HG03159 (cell line): ENCODE data around the gene GRID2.

ENCODE experiments used
- ATAC-seq: cut with Tn5 transposase; IDR thresholded peaks from one replicate; pipeline ENCODE4 v1.9.1; 2021; ENCODE audit warnings: mild to moderate bottlenecking, moderate library complexity; ENCODE audit not compliant: unreplicated experiment

Gene GRID2

DNA sequence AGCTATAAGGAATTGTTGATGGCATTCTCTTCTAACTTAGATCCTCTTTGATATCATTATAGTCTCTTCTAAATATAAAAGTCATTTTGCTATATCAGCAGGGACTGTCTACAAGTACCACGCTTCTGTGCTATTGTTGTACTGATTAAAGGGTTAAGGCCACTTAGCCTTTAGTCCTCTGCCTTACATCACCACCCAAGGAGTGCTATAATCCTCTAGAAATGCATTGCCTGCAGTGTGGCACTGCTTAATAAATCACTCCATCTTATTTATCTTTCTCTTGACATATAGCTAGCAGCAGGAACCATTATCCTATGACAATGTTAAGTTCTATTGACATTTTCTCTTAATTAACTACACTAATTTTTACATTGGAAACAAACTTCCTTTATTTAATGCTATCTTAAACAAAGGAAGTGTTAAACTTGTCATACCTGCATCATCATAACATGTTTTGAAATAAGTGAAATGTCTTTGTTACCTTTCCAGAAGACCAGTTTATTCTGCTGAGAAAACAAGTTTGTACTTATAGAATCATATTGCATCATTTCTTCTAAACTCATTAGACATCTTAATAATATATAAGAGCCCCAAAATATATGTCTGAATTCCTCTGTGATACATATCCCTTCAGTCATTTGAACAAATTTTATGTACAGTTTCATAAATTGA lies 1163.9 kb downstream of the GRID2 start:
- no peak for ATAC-seq

DNA sequence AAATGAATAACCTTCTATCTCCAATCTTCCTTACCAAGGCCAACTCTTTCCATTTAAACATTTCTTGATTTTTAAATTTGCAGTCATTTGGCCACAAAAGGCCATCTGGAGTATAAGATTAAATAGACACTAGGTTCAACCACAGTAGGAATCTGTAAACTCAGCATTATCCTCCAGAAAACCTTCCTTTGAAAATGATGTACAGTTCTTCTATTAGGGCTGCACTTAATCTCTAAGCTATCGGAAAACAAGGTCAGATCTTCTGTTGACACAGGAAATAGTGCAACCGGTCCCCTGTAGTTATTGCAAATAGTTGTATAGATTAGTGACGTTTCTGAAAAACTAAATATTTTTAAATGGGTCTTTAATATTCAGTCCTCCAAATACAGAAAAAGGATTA lies 1165.8 kb downstream of the GRID2 start:
- no peak for ATAC-seq

GRCh38 chr4:93475730-93476129 lies 1172.0 kb downstream of the GRID2 start:
- no peak for ATAC-seq

- no peak for ATAC-seq
These were observed 1175.0 kb downstream of the GRID2 start for GRCh38 chr4:93478805-93479204.

GRCh38 chr4:93480452-93480851 lies 1176.7 kb downstream of the GRID2 start:
- no peak for ATAC-seq

DNA sequence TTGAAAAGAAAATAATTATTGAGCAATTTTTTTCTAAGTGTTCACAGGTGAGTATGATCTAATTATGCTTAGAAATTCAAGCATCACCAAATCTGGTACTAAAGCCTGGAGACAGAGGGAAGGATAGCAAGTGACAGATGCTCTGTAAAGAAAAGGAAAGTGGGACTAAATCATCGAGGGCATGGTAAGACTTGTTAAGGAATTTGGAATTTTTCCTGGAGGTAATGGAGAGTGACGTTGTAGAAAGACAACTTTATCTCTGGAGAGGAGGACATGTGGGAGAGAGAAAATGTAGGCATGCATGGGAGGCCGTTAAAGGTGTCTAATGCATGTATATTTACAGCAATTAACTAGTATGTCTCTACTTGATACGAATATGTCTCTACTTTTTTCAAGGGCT lies 1191.6 kb downstream of the GRID2 start:
- no peak for ATAC-seq

DNA sequence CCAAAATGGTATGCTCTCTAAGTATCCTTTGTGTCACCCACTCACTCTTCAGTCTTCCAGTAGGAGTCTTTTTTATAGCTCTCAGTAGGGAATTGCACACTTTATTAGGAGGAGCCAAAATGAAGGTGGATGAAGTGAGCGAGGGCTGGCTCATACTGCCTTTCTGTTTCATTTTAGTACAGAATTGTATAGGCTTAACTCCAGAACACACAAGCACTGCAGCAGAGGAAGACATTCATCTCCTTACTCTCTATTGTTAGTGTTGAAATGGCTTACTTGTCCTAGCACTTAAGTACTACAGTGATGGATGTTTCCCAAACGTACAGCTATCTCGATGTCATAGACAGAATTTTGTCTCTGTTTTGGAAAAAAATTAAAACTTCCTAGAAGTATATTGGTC lies 1197.5 kb downstream of the GRID2 start:
- no peak for ATAC-seq

- ATAC-seq = no peak
These were observed 1198.2 kb downstream of the GRID2 start for GRCh38 chr4:93501946-93502345.

GRCh38 chr4:93502991-93503390 lies 1199.2 kb downstream of the GRID2 start:
- no peak for ATAC-seq

DNA sequence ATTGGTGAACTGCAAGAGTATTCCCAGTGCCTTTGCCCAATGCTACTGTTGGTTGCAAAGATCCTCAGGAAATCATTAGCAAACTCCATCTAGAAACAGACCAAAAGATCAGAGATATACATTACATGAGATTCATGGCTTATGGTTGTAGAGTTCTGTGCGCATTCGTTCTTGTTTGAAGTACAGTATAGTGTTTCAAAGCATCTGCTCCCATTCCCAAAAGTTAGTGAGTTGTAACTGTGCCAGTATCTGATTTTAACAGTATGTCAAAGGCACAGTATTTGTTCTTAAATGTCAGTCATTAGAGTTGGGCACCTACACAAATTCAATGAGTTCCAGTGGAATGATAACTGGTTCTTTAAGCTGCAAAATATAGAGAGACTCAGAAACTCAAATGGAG lies 1210.1 kb downstream of the GRID2 start:
- no peak for ATAC-seq

DNA sequence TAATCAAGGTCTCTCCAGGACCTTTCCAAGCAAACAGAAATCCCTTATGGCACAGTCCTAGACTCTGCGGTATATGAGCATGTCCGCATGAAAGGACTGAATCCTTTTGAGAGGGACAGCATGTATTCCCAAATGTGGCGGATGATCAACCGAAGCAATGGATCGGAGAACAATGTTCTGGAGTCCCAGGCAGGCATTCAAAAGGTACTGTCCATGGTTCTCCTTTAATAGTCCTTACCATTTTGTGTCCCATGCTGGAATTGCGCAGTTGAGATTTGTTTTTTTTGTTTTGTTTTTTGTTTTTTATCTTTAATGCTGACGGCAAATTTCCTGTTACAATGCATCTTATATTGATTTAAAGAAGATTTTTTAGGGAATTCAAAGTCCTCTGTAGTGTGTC lies 1211.4 kb downstream of the GRID2 start:
- no peak for ATAC-seq

DNA sequence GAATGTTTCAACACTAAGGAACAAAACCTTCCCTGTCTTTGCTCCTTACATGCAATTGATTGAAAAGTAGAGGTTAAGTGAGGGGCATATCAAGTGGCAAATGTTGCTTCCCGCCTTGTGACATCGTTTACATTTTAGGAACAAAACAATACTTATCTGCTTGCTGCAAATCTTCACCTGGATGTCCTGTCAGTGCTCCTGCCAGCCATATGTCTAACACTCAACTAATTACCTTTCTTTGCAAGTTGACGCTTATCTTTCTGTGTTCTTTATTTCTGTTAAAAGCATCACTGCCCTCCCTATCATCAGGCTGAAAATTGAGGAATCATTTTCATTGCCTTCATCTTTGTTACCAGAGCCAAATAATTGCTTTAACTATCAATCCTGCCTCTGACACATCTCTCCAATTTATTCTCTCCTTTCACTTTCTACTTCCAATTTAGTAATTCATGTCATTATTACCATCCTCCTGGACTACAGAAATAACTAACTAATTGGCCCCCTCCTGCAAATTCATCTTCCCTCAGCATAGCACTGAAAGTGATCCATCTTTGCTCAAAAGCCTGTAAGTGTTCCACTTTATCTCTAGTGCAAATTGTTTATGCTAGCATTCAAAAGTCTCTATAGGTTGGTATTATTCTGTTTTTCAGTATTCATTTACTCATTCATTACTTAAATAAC lies 1226.1 kb downstream of the GRID2 start:
- ATAC-seq = no peak

DNA sequence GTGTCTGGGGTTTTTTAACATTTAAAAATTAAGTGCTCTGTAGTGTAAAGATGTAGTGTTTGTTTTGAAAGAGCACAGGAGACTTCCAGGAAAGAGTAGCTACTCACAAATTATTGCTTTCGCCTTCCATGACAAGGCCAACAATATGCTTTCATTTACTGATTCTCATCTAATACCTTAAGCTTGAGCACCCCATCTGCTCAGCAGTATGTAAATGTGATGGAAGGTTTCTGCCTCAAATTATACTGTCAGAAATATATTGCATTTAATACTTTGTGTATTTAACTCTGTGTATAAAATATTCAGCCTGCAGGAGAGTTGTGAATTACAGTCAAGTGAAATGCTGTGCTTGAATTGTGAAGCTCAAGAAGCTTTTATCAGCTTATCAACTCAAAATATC lies 1228.5 kb downstream of the GRID2 start:
- no peak for ATAC-seq

- ATAC-seq = no peak
These were observed 1236.8 kb downstream of the GRID2 start for GRCh38 chr4:93540562-93540961.

GRCh38 chr4:93561842-93562241 lies 1258.1 kb downstream of the GRID2 start:
- no peak for ATAC-seq

DNA sequence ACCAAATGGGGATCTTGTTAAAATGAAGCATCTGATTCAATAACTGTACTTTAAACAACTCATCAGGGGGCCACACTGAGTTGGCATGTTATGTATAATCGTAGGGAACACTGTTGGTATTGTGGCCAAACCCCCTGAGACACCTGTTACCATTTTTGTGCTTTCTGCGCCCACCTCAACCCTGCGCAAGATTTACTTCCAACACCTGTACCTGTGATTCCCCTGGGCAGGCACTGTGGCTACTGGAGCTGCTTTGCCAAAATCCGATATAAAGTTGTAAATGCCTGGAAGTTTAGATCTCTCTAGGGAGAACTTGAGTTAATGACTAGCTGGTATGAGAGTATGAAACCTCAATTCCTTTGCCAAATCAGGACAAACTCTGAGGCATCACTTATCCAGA lies 1265.0 kb downstream of the GRID2 start:
- ATAC-seq = no peak

DNA sequence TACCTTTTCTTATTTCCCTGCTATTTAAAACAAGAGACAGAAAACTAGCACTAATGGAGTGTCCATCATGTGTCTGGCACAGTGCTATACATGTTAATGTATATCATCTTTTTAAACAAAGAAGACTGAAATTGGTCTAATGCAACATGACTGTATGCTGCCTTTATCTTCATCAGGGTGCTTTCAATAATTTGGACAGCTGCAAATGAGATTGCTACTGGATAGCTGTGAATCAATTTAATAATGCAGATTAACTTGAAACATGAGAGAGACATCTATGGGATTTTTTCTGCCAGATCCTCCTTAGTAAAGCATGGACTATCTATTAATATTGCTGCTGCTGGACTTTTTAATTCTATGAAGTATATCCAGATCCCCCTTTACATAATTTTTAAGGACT lies 1269.5 kb downstream of the GRID2 start:
- no peak for ATAC-seq

GRCh38 chr4:93578942-93579341 lies 1275.2 kb downstream of the GRID2 start:
- no peak for ATAC-seq

DNA sequence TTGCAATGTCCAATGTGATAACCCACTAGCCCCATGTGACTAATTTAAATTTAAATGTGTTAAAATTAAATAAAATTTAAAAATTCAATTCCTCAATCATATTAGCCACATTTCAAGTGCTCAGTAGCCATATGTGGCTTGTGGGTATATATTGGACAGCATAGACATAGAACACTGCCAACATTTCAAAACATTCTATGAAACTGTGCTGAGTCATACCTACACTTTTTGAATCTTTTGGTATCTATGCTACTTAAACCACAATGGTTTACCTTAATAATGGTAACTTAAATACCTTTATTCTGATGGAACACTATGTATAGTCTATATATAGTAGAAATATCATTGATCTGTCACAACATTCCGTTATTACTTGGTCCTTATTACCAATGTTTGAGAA lies 1301.4 kb downstream of the GRID2 start:
- ATAC-seq = no peak

DNA sequence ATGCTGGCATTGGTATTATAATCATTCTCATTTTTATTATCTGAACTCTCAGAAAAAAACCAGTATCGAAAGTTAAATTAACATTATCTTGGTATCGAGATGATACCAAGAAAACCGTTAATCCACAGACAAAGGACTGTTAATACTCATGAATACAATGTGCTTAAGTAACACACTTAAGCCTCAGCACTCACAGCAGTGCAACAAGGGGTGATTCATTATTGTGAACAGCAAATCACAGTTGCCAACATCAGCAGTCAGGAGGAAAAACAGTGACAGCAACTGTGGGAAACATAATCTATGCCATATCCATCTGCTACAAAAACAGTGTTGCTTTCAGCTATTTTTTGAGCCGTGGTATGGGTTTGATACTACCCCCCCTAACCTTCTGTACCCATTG lies 1313.8 kb downstream of the GRID2 start:
- no peak for ATAC-seq

- ATAC-seq = no peak
These were observed 1330.0 kb downstream of the GRID2 start for GRCh38 chr4:93633721-93634120.

DNA sequence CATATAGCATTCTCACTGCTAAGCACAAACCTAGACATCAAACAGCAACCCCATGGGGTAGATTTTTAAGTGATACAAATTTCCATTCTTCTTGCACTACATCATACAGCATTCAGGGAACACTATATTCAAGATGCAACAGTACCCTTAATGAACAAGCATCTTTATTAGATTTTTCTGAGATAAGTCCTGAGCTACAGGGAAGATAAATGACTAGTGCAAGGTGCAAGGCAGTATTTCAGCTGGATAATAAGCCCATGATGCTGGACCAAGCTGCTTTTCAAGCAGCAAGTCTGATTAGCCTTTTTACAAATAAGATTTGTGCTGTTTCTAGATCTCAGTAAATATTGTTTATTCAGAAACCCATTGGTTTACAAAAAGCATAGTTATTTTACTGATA lies 1332.2 kb downstream of the GRID2 start:
- ATAC-seq = no peak

GRCh38 chr4:93645120-93645519 lies 1341.4 kb downstream of the GRID2 start:
- ATAC-seq = no peak
